Lower leg skin (tissue), 3 donors: Measurements from ENCODE around the gene CTNNBL1.

ENCODE experiments used
- POLR2A ChIP-seq, 2 donors: fragments of 450-650 bp; IDR thresholded peaks; one replicate each; pipeline ENCODE4 v1.6.1; 2016 to 2017; ENCODE audit warnings: antibody characterized with exemption in 2 of 2, mild to moderate bottlenecking in 1 of 2, moderate library complexity in 1 of 2
- TF ChIP-seq, protein P1 (sequence below), 3 donors: fragments of 450-650 bp; IDR thresholded peaks; one replicate each; pipeline ENCODE4 v1.5.1; 2016; ENCODE audit warnings: antibody characterized with exemption in 3 of 3, mild to moderate bottlenecking in 3 of 3, moderate library complexity in 2 of 3

DNA sequence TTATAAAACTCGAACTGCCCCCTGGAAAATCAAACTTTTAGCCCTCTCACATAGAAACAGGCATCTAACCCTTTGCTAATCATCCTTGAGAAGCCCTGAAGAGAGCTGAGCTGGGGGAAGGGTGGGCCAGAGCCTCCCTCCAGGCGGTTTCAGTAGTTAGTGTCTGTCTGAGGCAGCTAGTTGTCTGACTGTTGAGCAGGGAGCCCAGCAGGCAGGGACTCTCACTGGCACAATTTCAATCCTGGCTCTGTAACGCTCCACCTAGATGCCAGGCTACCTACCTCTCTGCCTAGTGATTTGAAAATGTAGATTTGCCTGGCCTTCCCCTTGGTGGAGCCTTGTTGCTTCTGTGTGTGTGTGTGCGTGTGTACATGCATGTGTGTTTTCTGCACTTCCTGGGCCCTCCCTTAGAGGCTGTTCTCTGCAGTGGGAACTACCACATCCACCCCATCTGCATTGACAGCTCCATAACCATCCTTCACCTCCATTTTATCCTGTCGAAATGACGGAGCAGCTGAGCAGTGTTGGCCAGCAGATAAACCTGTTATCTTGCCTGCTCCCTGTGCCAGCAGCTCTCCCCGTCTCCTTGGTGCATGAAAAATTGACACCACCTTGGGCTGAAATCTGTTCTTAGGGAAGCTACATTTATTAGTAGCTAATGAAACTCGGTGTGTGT lies 139.5 kb downstream of the CTNNBL1 start:
- TF ChIP-seq, protein P1, sequence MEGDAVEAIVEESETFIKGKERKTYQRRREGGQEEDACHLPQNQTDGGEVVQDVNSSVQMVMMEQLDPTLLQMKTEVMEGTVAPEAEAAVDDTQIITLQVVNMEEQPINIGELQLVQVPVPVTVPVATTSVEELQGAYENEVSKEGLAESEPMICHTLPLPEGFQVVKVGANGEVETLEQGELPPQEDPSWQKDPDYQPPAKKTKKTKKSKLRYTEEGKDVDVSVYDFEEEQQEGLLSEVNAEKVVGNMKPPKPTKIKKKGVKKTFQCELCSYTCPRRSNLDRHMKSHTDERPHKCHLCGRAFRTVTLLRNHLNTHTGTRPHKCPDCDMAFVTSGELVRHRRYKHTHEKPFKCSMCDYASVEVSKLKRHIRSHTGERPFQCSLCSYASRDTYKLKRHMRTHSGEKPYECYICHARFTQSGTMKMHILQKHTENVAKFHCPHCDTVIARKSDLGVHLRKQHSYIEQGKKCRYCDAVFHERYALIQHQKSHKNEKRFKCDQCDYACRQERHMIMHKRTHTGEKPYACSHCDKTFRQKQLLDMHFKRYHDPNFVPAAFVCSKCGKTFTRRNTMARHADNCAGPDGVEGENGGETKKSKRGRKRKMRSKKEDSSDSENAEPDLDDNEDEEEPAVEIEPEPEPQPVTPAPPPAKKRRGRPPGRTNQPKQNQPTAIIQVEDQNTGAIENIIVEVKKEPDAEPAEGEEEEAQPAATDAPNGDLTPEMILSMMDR (IDR thresholded peaks at IDR 0.05) = no peak
- TF ChIP-seq POLR2A (IDR thresholded peaks at IDR 0.05) = no peak
